ENCODE data around the gene PLEKHG5. TPM values are rescaled to one million over a fixed set of nuclear protein-coding genes. Genes with fewer than 3 reads are reported as not detected.
A peak's percentile ranks its signal among the peaks of the same experiment; 100 is the strongest.

The PLEKHG5 gene
- total and polyA plus RNA-seq, 4 donors = 3.4 to 22.9 (median 10.0) TPM

DNA sequence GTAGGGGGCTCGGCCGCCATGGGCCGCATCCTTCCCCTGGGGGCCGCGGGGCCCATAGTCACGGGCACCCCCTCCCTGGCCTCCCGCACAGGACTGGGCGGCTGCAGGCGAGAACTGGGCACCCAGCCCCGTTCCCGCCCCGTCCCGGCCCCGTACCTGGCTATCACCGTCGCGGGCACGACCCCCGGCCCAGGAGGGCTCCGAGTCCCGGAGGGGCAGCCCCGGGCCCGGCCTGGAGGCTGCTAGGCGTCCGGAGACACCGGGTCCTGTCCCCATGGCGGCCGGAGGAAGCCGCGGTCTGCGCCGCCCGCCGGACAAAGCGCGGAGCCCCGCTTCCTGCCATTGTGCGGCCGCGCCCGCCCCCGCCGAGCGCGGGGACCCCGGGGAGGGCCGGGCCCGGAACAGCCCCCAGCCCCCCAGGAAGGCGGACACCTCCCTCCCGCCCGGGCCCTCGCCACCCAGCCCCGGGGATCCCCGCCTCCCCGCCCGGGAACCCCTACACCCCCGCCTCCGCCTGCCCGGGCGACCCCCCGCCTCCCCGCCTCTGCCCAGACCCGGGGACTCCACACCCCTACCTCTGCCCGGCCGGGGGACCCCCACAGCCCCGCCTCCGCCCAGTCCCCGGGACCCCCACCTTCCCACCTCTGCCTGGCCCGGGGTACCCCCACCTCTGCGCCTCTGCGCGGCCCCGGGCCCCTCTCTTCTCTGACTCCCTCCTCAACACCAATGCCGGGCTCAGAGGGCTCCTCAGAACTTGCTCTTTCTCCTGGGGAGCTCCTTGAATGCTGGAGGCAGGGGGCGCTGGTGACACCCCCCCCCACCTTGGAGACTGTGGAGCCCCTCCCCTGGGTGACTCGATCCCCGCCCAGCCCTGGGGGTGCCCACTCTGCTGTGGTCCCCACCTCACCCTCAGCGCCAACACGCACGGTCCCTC is 6.0 kb downstream of the PLEKHG5 start:
- Histone ChIP-seq H3K9me3 (ENCODE audit: control insufficient read depth in 4 of 4, insufficient read depth in 3 of 4, low read length in 3 of 4) (no peaks in the 10 kb centered on the region), H3K4me1 (ENCODE audit: control insufficient read depth in 5 of 5, insufficient read depth in 5 of 5, low read length in 5 of 5) (peaks cover 0 to 25% (median 12%) of the 10 kb centered on the region in 5 donors), H3K36me3 (ENCODE audit: control insufficient read depth in 4 of 4, insufficient read depth in 4 of 4, low read length in 4 of 4) (no peaks in the 10 kb centered on the region), H3K9ac (ENCODE audit: insufficient read depth in 1 of 2, low read length in 2 of 2) (peak overlapping the region in 1 of 2 donors; percentile 37), H3K27me3 (ENCODE audit: control insufficient read depth in 3 of 3, insufficient read depth in 3 of 3, low read length in 2 of 3) (no peaks in the 10 kb centered on the region), H3K4me3 (peak overlapping the region; percentile 55), H3K27ac (ENCODE audit: low read depth in 1 of 2, low read length in 1 of 2) (peak overlapping the region; percentile 23 to 70)
- DNase-seq (peak in 2 of 3 donors; percentile 52 to 61), ATAC-seq (ENCODE audit: insufficient read depth, low FRiP score) (no peak)
- TF ChIP-seq CTCF (IDR thresholded peaks at IDR 0.05; ENCODE audit: control extremely low read depth, extremely low read depth) = no peak
- 1 to 2% methylated on average over 42 to 80 of the region's 80 CpGs for WGBS, 2 donors

GRCh38 chr1:6484826-6485167 is 6.7 kb downstream of the PLEKHG5 start:
- H3K9me3 ChIP-seq (ENCODE audit: control insufficient read depth in 4 of 4, insufficient read depth in 3 of 4, low read length in 3 of 4) = no peaks in the 10 kb centered on the region
- H3K27me3 ChIP-seq (ENCODE audit: control insufficient read depth in 3 of 3, insufficient read depth in 3 of 3, low read length in 2 of 3) = no peaks in the 10 kb centered on the region
- peak overlapping the region; percentile 23 to 70 for H3K27ac ChIP-seq (ENCODE audit: low read depth in 1 of 2, low read length in 1 of 2)
- TF ChIP-seq CTCF (IDR thresholded peaks at IDR 0.05; ENCODE audit: control extremely low read depth, extremely low read depth) = no peak
- peak overlapping the region in 1 of 2 donors; percentile 37 for H3K9ac ChIP-seq (ENCODE audit: insufficient read depth in 1 of 2, low read length in 2 of 2)
- H3K4me3 ChIP-seq = peak overlapping the region; percentile 55
- ATAC-seq (ENCODE audit: insufficient read depth, low FRiP score) (no peak), DNase-seq (no peak)
- H3K4me1 ChIP-seq (ENCODE audit: control insufficient read depth in 5 of 5, insufficient read depth in 5 of 5, low read length in 5 of 5) = peaks cover 0 to 20% (median 8%) of the 10 kb centered on the region in 5 donors
- no peaks in the 10 kb centered on the region for H3K36me3 ChIP-seq (ENCODE audit: control insufficient read depth in 4 of 4, insufficient read depth in 4 of 4, low read length in 4 of 4)
- 13% methylated on average over 11 to 13 of the region's 13 CpGs for WGBS, 2 donors

DNA sequence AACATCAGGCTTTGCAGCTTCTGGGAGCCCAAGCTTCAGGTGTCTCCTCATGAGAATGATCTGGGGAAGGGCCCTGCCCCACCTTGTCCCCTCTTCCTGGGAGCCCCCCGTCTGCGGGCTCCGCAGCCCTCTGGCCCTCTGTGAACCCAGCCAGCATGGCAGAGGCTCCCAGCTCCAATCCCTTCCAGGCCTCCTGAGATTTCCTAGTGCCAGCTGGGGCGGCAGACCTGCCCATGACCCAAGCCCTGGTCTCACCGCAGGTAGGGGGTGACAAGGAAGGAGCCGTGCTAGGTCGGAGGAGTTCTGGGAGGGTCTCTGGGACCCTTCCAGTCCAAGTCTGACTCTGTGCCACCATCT is 7.7 kb downstream of the PLEKHG5 start:
- no peak for DNase-seq
- H3K4me3 ChIP-seq = no peak overlapping the region
- no peaks in the 10 kb centered on the region for H3K9me3 ChIP-seq (ENCODE audit: control insufficient read depth in 4 of 4, insufficient read depth in 3 of 4, low read length in 3 of 4)
- ATAC-seq (ENCODE audit: insufficient read depth, low FRiP score) = no peak
- no peaks in the 10 kb centered on the region for H3K27me3 ChIP-seq (ENCODE audit: control insufficient read depth in 3 of 3, insufficient read depth in 3 of 3, low read length in 2 of 3)
- H3K4me1 ChIP-seq (ENCODE audit: control insufficient read depth in 5 of 5, insufficient read depth in 5 of 5, low read length in 5 of 5) = peaks cover 0 to 20% (median 8%) of the 10 kb centered on the region in 5 donors
- 93 to 97% methylated on average over 7 of the region's 7 CpGs for whole genome bisulfite sequencing, 2 donors
- H3K27ac ChIP-seq (ENCODE audit: low read depth in 1 of 2, low read length in 1 of 2) = no peak overlapping the region
- no peaks in the 10 kb centered on the region for H3K36me3 ChIP-seq (ENCODE audit: control insufficient read depth in 4 of 4, insufficient read depth in 4 of 4, low read length in 4 of 4)
- TF ChIP-seq CTCF (IDR thresholded peaks at IDR 0.05; ENCODE audit: control extremely low read depth, extremely low read depth) = no peak
- H3K9ac ChIP-seq (ENCODE audit: insufficient read depth in 1 of 2, low read length in 2 of 2) = no peak overlapping the region

Measured in lung (tissue), 12 donors.